ENCODE measurements around the gene OR4N5.

- TF ChIP-seq CTCF (IDR thresholded peaks at IDR 0.05) (no peak), POLR2A (IDR thresholded peaks at IDR 0.05) (no peak)
Observed at GRCh38 chr14:20112321-20112720, 26.3 kb upstream of the OR4N5 start.
